Activated naive CD4-positive, alpha-beta T cell treated with anti-CD3 and anti-CD28 coated beads, Interleukin-2, amount 50 U/mL, for 72 hours (primary cell): ENCODE measurements around the gene NKX6-2. TPM values are rescaled to one million over a fixed set of nuclear protein-coding genes. Genes with fewer than 3 reads are reported as not detected.

Source experiments
- ATAC-seq, 2 donors: fragments of 150-1000 bp; cut with Tn5 transposase; 2 replicates each; pipeline ENCODE4 v1.10.0; 2021; ENCODE audit warnings: mild to moderate bottlenecking in 2 of 2, moderate library complexity in 2 of 2
- DNase-seq, 2 donors: peaks; one replicate each; pipeline ENCODE4 v3.0.0; 2021 to 2022; ENCODE audit warnings: low spot score in 2 of 2
- H3K27ac Mint-ChIP-seq, 2 donors: one replicate each; pipeline ENCODE4 v1.8.0; 2022; ENCODE audit warnings: mild to moderate bottlenecking in 2 of 2, mixed read lengths in 2 of 2
- H3K36me3 Mint-ChIP-seq, 2 donors: one replicate each; pipeline ENCODE4 v1.8.0; 2022; ENCODE audit warnings: mixed read lengths in 2 of 2
- H3K9me3 Mint-ChIP-seq, 2 donors: one replicate each; pipeline ENCODE4 v1.8.0; 2022; ENCODE audit warnings: mixed read lengths in 2 of 2
- total RNA-seq, 2 donors: library from RNA; stranded (reverse); gene quantifications; one replicate each; pipeline ENCODE4 v1.2.3, GENCODE V29; 2022

Gene NKX6-2
- total RNA-seq, 2 donors from 2014 or later: not detected

- Mint-ChIP-seq H3K27ac (no peak overlapping the region), H3K36me3 (no peaks in the 10 kb centered on the region), H3K9me3 (no peaks in the 10 kb centered on the region)
- DNase-seq: no peak
- no peak for ATAC-seq
These were observed 3.8 kb upstream of the NKX6-2 start for GRCh38 chr10:132789659-132790148.

GRCh38 chr10:132788831-132789219 lies 2.9 kb upstream of the NKX6-2 start:
- no peaks in the 10 kb centered on the region for H3K9me3 Mint-ChIP-seq
- H3K36me3 Mint-ChIP-seq: no peaks in the 10 kb centered on the region
- DNase-seq (no peak), ATAC-seq (no peak)
- no peak overlapping the region for H3K27ac Mint-ChIP-seq

- no peak overlapping the region for H3K27ac Mint-ChIP-seq
- no peak for DNase-seq
These were observed 2.4 kb upstream of the NKX6-2 start for GRCh38 chr10:132788180-132788830.

GRCh38 chr10:132787495-132788179 lies 1.7 kb upstream of the NKX6-2 start:
- no peak for ATAC-seq
- peaks cover 0 to 4% of the 10 kb centered on the region in 2 donors for H3K36me3 Mint-ChIP-seq
- no peaks in the 10 kb centered on the region for H3K9me3 Mint-ChIP-seq
- no peak for DNase-seq
- H3K27ac Mint-ChIP-seq: no peak overlapping the region

More at GRCh38 chr10:132788180-132788830, 2.4 kb upstream of the NKX6-2 start:
- ATAC-seq: no peak
- no peaks in the 10 kb centered on the region for H3K9me3 Mint-ChIP-seq
- H3K36me3 Mint-ChIP-seq: no peaks in the 10 kb centered on the region

GRCh38 chr10:132786884-132787494 lies 1.0 kb upstream of the NKX6-2 start:
- no peak for ATAC-seq
- peaks cover 0 to 5% of the 10 kb centered on the region in 2 donors for H3K36me3 Mint-ChIP-seq
- H3K27ac Mint-ChIP-seq: no peak overlapping the region
- no peak for DNase-seq
- no peaks in the 10 kb centered on the region for H3K9me3 Mint-ChIP-seq

GRCh38 chr10:132786476-132786883 lies 533 bp upstream of the NKX6-2 start:
- Mint-ChIP-seq H3K27ac (no peak overlapping the region), H3K36me3 (peaks cover 0 to 5% of the 10 kb centered on the region in 2 donors), H3K9me3 (no peaks in the 10 kb centered on the region)
- ATAC-seq: no peak
- no peak for DNase-seq

- ATAC-seq (no peak), DNase-seq (no peak)
- Mint-ChIP-seq H3K9me3 (no peaks in the 10 kb centered on the region), H3K27ac (no peak overlapping the region), H3K36me3 (peaks cover 0 to 7% of the 10 kb centered on the region in 2 donors)
These were observed 853 bp downstream of the NKX6-2 start for GRCh38 chr10:132784866-132785722.

GRCh38 chr10:132783940-132784865 lies 1.7 kb downstream of the NKX6-2 start:
- no peaks in the 10 kb centered on the region for H3K9me3 Mint-ChIP-seq
- H3K27ac Mint-ChIP-seq: peak overlapping the region in 1 of 2 donors; percentile 22
- peaks cover 0 to 10% of the 10 kb centered on the region in 2 donors for H3K36me3 Mint-ChIP-seq
- ATAC-seq (no peak), DNase-seq (no peak)

GRCh38 chr10:132783165-132783939 lies 2.6 kb downstream of the NKX6-2 start:
- ATAC-seq: no peak

GRCh38 chr10:132781556-132781955 lies 4.4 kb downstream of the NKX6-2 start:
- H3K36me3 Mint-ChIP-seq: peaks cover 0 to 10% of the 10 kb centered on the region in 2 donors
- H3K27ac Mint-ChIP-seq: no peak overlapping the region
- no peak for DNase-seq
- no peak for ATAC-seq
- H3K9me3 Mint-ChIP-seq: no peaks in the 10 kb centered on the region

More at GRCh38 chr10:132783165-132783939, 2.6 kb downstream of the NKX6-2 start:
- Mint-ChIP-seq H3K9me3 (no peaks in the 10 kb centered on the region), H3K36me3 (peaks cover 0 to 10% of the 10 kb centered on the region in 2 donors), H3K27ac (peak overlapping the region in 1 of 2 donors; percentile 22)
- no peak for DNase-seq

- H3K27ac Mint-ChIP-seq: no peak overlapping the region
- H3K36me3 Mint-ChIP-seq: peaks cover 0 to 10% of the 10 kb centered on the region in 2 donors
- H3K9me3 Mint-ChIP-seq: no peaks in the 10 kb centered on the region
- no peak for DNase-seq
- ATAC-seq: no peak
These were observed 5.6 kb downstream of the NKX6-2 start for GRCh38 chr10:132780356-132780755.

- H3K36me3 Mint-ChIP-seq: peaks cover 0 to 10% of the 10 kb centered on the region in 2 donors
- no peaks in the 10 kb centered on the region for H3K9me3 Mint-ChIP-seq
- DNase-seq: no peak
- H3K27ac Mint-ChIP-seq: no peak overlapping the region
- ATAC-seq: no peak
These were observed 6.2 kb downstream of the NKX6-2 start for GRCh38 chr10:132779549-132780294.

- DNase-seq (no peak), ATAC-seq (no peak)
- Mint-ChIP-seq H3K27ac (no peak overlapping the region), H3K9me3 (no peaks in the 10 kb centered on the region), H3K36me3 (peaks cover 0 to 5% of the 10 kb centered on the region in 2 donors)
These were observed 8.5 kb downstream of the NKX6-2 start for GRCh38 chr10:132777441-132777840.

- Mint-ChIP-seq H3K36me3 (peaks cover 0 to 5% of the 10 kb centered on the region in 2 donors), H3K27ac (no peak overlapping the region), H3K9me3 (no peaks in the 10 kb centered on the region)
- no peak for DNase-seq
- ATAC-seq: peak in 1 of 2 donors; percentile 20
These were observed 9.1 kb downstream of the NKX6-2 start for GRCh38 chr10:132776821-132777220.
